ENCODE results near the gene LRRC4C.

LRRC4C gene

GRCh38 chr11:40370821-40371616, 1088.4 kb downstream of the LRRC4C start:
- no peak for DNase-seq (ENCODE audit: low spot score)

GRCh38 chr11:40360206-40360798, 1099.2 kb downstream of the LRRC4C start:
- DNase-seq (ENCODE audit: low spot score), result no peak

DNA sequence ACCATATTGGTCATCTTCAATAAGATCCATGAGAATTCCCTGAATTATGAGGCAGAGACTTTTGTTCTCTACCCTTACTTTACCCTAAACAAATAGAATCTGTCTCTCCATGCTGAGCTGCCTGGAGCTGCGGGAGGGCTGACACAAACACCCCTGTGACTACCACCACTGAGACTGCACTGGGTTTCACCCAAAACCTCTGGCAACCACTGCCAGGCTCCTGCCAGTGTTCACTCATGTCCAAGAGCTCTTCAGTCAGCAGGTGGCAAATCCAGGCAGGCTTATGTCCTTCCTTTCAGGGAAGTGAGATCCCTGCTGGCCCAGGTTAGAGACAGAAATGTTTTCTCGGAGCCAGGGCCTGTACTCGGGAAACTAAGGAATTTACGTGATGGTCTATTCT, 1105.3 kb downstream of the LRRC4C start:
- no peak for DNase-seq (ENCODE audit: low spot score)

GRCh38 chr11:40340911-40341310, 1118.5 kb downstream of the LRRC4C start:
- no peak for DNase-seq (ENCODE audit: low spot score)

DNA sequence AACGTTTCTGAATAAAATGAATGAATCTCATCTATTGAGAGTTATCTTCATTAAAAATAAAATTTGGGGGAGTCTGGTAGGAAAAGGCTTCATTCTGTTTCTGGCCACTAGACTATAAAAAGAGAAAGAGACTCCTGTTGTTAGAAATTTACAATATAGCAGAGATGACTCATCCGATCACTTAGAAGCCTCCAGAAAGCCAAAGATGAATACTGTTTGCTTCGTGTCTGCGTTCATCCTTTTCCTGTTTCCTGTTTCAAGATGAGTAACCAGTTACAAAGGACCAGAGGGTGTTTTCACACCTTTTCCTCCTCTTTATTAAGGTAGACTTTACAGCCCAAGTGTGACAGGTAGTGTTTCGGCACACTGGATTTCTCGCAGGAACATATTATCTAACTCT, 1120.7 kb downstream of the LRRC4C start:
- DNase-seq (ENCODE audit: low spot score), result peak; percentile 37

- no peak for DNase-seq (ENCODE audit: low spot score)
Measured at GRCh38 chr11:40338062-40338461, 1121.4 kb downstream of the LRRC4C start.

- peak; percentile 5 for DNase-seq (ENCODE audit: low spot score)
Measured at GRCh38 chr11:40337118-40337517, 1122.3 kb downstream of the LRRC4C start.

DNA sequence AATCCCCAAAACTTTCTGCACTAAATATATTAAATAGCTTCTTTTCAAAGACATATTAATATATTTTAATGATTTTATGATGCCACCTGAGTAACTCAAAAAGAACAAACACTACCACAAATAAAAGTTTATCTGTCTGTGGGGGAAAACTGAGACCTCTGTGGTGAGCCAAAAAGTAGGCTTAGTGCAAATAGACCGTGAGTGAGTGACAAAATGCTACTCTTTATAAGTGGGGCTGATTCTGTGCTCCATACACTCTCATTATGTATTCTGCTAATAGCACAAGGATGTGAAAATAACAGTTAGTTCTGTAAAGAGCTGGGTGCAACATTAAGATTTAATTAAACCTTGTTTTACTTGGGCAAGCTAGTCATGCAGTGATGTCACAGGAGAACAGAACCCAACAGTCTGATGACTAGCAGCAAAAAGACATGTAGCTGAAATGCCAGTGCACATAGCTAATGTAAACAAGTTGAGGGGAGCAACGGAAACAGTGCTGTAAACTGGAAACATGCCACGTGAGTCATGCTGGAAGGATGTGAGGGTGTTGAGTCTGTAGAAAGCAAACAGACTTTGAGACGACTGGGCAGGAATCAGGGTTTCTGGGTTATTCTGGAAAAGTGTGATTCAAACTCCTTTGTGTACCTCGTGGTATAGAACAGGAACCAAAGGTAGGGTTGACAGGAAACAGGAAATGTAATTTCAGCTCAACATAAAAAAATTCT, 1130.4 kb downstream of the LRRC4C start:
- peak; percentile 85 for DNase-seq (ENCODE audit: low spot score)

GRCh38 chr11:40323241-40323640, 1136.2 kb downstream of the LRRC4C start:
- no peak for DNase-seq (ENCODE audit: low spot score)

DNA sequence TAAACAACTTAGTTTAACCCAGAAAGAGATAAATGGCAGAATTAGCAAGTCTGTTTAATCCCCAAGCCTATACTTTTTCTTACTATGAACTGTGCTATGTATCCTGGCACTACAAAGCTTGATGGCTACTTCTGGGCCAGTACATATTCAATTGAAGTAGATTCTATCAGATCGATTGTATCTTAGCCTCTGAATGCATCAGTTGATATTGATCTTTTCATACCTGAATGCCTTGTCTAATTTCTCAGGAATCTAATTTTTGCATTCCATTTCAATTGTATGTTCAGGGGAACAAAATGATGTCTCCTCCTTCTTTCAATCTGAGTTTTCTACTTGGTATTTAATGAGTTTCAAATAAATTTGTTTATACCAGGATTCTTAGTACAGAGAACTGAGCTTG, 1137.9 kb downstream of the LRRC4C start:
- DNase-seq (ENCODE audit: low spot score), result no peak

DNA sequence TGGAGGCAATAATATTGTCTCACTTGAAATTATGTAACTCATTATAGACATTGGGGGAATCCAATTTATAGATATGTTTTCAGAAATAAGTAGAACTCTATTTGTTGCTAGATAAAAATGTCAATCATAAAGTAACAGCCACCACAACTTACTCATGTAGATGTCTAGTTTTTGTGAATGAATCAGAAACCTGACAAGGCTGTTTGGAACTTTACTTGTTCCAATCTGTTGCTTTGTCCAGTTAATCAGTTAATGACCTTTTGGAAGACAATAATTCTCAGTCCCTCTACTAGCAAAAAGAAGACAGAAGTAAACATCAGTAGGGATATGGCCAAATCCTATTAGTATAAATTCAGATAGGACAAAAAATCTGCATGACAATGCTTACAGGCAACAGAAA, 1143.3 kb downstream of the LRRC4C start:
- DNase-seq (ENCODE audit: low spot score), result no peak

DNA sequence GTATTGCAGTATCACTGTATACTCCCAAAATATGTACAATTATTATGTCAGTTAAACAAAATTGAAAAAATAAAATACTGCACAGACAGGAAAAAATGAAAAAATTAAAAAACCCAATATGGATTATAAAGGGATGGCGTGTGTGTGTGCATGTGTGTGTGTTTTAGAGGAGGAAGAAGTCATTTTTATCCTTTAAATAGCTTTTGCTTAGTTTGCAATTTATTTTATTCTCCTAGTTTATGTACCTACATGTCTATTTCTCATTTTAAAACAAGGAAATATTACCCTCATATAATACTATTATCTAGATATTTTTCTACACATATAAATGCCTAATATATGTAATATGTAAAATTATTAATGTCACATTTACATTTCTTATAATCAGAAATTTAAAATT, 1144.3 kb downstream of the LRRC4C start:
- DNase-seq (ENCODE audit: low spot score), result no peak

DNA sequence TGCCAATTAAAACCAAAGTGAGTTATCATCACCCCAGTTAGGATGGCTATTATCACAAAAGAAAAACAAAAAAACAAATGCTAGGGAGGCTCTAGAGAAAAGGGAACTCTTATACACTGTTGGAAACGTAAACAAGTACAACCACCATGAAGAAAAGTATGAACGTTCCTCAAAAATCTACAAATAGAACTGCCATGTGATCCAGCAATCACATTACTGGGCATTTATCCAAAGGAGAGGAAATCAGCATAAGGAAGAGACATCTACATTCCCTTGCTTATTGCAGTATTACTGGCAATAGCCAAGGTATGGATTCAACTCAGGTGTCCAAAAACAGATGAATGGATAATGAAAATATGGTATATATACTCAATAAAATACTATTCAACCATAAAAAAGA, 1145.1 kb downstream of the LRRC4C start:
- no peak for DNase-seq (ENCODE audit: low spot score)

DNA sequence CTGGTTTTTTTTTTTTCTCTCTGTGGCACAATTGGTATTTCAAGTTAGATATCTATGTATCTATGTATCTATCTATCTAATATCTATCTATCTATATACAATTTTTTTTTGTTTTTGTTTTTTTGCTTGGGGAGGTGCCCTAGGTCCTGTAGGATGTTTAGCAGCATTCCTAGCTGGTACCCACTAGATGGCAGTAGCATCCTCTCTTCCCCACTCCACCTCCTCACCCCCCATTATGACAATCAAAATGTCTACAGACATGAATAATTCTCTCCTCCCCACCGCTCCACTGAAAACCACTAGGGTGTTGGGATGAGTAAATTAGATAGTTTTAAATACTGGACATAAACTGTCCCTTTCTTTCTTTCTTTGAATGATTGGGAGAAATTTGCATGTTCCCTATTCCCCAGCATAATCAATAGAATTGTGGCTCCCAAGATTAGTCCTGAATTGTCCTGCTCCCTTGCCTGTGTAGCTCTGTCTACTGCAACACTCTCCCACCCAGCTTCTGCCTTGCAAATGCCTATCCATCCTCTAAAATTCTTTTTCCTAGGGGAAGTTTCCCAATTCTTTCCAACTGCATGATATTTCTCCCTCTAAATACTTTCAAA, 1152.4 kb downstream of the LRRC4C start:
- DNase-seq (ENCODE audit: low spot score), result peak; percentile 77

DNA sequence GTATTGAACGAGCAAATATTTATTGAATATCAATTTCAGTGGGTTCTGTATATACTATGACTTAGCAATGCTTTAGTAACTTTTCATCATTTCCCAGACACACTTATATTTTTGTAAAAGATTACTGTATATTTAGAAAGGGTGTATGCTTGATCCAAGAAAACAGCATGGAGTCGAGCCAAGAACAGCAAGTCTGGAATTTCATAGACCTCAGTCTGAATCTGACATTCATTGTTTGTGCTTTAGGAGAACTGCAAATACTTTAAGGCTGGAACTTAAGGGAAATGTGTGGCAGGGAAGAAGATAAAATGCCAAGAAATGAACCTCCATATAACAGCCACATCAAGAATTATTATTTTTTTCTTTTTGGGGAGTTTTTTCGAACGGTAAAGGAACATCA, 1156.8 kb downstream of the LRRC4C start:
- no peak for DNase-seq (ENCODE audit: low spot score)

DNA sequence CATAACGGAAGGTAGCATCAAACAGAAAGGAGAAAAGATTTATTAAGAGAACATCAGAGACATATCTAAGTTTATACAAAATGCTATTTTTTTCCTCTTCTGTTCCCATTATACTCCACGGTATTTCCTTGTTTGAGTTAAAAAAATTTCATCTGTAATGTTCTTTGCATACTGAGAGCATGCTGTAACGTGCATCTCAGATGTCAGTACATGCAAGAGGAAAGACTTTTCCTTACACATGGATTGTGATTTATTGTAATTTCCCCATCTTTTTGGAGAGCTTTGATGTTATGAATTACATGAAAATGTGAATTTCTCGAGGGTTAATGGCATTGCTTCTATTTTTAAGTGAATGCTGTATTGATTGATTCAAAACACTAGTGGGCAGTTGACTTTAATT, 1164.0 kb downstream of the LRRC4C start:
- DNase-seq (ENCODE audit: low spot score), result no peak

GRCh38 chr11:40294741-40295140, 1164.7 kb downstream of the LRRC4C start:
- DNase-seq (ENCODE audit: low spot score), result no peak

GRCh38 chr11:40294349-40294735, 1165.1 kb downstream of the LRRC4C start:
- no peak for DNase-seq (ENCODE audit: low spot score)

DNA sequence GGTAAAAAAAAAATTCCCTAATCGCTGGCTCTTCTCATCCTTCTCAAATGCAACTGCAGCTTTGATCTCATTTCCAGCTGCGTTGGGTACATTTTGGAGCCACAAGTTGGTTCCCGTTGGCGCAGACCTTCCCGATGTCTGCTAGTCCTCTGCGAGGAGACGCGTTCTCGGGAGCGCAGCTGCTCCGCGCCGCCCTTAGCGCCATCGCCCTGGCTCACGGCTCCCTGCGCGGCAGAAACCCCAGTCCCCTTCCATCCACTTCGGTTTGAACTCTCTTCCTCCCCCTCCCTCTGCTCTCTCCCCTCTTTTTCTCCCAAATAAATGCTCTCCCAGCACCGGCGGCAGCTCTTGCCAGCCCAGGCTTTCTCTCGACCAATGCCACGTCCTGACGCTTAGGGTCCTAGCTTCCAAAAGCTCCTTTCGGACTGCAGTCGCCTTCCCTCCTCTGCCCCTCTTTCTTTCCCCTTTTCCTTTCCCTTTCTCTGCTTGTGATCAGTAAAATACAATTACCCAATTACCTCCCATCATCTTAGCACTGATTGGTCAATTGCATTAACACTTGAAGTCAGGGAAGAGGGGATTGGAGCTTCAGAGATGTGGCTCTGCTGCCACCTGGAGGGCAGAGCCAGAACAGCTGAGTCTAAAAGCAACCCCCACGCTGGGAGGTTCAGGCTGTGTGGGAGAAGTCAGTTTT, 1165.7 kb downstream of the LRRC4C start:
- DNase-seq (ENCODE audit: low spot score), result peak; percentile 91

GRCh38 chr11:40292721-40293508, 1166.5 kb downstream of the LRRC4C start:
- peak; percentile 11 for DNase-seq (ENCODE audit: low spot score)

DNA sequence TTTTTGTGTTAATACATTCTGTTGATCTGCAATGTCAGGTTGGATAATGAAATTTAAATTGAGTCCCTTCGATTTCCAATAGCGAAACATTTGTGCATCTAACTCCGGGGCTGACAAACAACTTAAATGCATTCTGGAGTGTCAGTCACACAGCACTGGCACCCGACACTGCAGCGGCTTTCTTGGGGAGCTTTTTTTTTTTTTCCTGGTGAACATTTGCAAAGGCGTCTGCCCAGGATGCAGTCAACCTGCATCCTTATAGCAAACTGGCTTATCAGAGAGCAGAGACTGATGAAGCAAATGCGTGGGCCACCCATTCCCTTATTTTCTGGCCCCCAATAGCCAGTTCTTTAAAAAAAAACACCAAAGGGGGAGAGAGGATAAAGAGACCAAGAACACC, 1167.7 kb downstream of the LRRC4C start:
- DNase-seq (ENCODE audit: low spot score), result no peak
